HG02884 (cell line): ENCODE measurements around the gene IMPG2.

Experiments
- ATAC-seq: cut with Tn5 transposase; IDR thresholded peaks from one replicate; pipeline ENCODE4 v1.9.1; 2021; ENCODE audit warnings: mild to moderate bottlenecking, moderate library complexity; ENCODE audit not compliant: unreplicated experiment

IMPG2 gene

DNA sequence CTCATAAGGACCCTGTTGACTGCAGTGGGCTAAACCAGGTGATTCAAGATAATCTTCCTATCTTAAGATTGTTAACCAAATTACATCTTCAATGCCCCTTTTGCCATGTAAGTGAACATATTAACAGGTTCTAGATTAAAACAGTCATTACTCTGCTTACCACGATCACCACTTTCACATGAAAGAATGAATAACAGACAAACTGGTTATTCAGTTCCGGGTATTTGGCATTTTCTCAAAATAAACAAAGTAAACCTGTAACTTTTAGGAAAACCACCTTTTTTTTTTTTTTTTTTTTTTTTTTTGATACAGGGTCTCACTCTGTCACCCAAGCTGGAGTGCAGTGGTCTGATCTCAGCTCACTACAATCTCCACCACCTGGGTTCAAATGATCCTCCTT is 131.2 kb downstream of the IMPG2 start:
- no peak for ATAC-seq

GRCh38 chr3:101185341-101185740 is 135.0 kb downstream of the IMPG2 start:
- ATAC-seq: no peak

- no peak for ATAC-seq
Observed at GRCh38 chr3:101184111-101184510, 136.3 kb downstream of the IMPG2 start.

GRCh38 chr3:101183151-101183550 is 137.2 kb downstream of the IMPG2 start:
- ATAC-seq: no peak

- no peak for ATAC-seq
Observed at GRCh38 chr3:101182734-101183133, 137.6 kb downstream of the IMPG2 start.

DNA sequence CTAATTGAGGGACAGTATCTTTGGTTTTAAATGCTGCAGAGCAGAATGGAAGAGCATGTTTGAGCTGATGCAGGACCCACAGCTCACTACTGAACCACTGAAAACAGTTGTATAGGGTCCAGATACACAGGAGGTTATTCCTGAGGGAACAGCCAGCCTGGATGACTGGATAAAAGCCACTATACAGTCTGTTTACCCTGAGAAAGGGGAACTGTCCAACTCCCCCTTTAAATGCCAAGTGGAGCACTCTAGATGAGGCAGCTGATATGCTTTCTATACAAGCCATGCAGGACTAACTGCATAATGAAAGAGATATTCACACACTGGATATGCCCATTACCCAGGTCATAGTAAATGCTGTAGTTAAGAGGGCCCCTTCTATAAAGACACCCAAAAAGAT is 138.6 kb downstream of the IMPG2 start:
- no peak for ATAC-seq

GRCh38 chr3:101179637-101180036 is 140.7 kb downstream of the IMPG2 start:
- no peak for ATAC-seq

- no peak for ATAC-seq
Observed at GRCh38 chr3:101177577-101177976, 142.8 kb downstream of the IMPG2 start.
